PC-3 (cell line): ENCODE results near the gene C1orf21.

ENCODE experiments used
- CTCF ChIP-seq: fragments of 300-600 bp; sonication (generic); conservative IDR thresholded peaks from 2 replicates; pipeline ENCODE4 v1.5.1; 2017; ENCODE audit warnings: antibody characterized with exemption, low read depth, mild to moderate bottlenecking, low read length
- EZH2 ChIP-seq: fragments of 300-600 bp; sonication (generic); IDR thresholded peaks from one replicate; pipeline ENCODE4 v1.6.1; 2017; ENCODE audit warnings: antibody characterized with exemption, mild to moderate bottlenecking, low read length; ENCODE audit not compliant: unreplicated experiment

GRCh38 chr1:184465489-184466146 is 78.8 kb downstream of the C1orf21 start:
- TF ChIP-seq CTCF (no peak), EZH2 (no peak)
